HepG2 (cell line): Measurements from ENCODE around the gene OGFR. TPM values are rescaled to one million over a fixed set of nuclear protein-coding genes. Genes with fewer than 3 reads are reported as not detected.
A peak's percentile ranks its signal among the peaks of the same experiment; 100 is the strongest.

Source experiments
- ARHGAP35 ChIP-seq: sonication (generic); formaldehyde crosslinking; IDR thresholded peaks from 2 replicates; pipeline ENCODE4 v1.9.0; 2022; ENCODE audit warnings: mild to moderate bottlenecking, inconsistent platforms, moderate library complexity, missing genetic modification reagents, borderline replicate concordance
- CERS6 ChIP-seq: sonication (generic); formaldehyde crosslinking; IDR thresholded peaks from 2 replicates; pipeline ENCODE4 v1.5.0; 2020; ENCODE audit warnings: missing genetic modification reagents
- FOXA3 ChIP-seq: IDR thresholded peaks from 2 replicates; pipeline ENCODE4 v1.6.1; 2016; ENCODE audit warnings: missing genetic modification reagents, missing compliant biosample characterization
- GFI1 ChIP-seq: sonication (generic); formaldehyde crosslinking; IDR thresholded peaks from 2 replicates; pipeline ENCODE4 v1.5.0; 2020; ENCODE audit warnings: missing genetic modification reagents, mild to moderate bottlenecking, borderline replicate concordance
- HNRNPK ChIP-seq: fragments of 200-400 bp; formaldehyde crosslinking; IDR thresholded peaks from 2 replicates; pipeline ENCODE4 v1.6.1; 2018; ENCODE audit warnings: low read length, low read depth, moderate library complexity, mild to moderate bottlenecking; ENCODE audit not compliant: poor library complexity, severe bottlenecking
- KDM4B ChIP-seq: sonication (generic); formaldehyde crosslinking; IDR thresholded peaks from 2 replicates; pipeline ENCODE4 v1.4.0; 2020; ENCODE audit warnings: missing genetic modification reagents
- KDM5B ChIP-seq: sonication (generic); formaldehyde crosslinking; IDR thresholded peaks from 2 replicates; pipeline ENCODE4 v1.4.0; 2020; ENCODE audit warnings: missing genetic modification reagents, mild to moderate bottlenecking, borderline replicate concordance
- KLF13 ChIP-seq: sonication (generic); formaldehyde crosslinking; IDR thresholded peaks from 2 replicates; pipeline ENCODE4 v1.4.0; 2020; ENCODE audit warnings: mild to moderate bottlenecking, missing genetic modification reagents
- MZF1 ChIP-seq: sonication (generic); formaldehyde crosslinking; IDR thresholded peaks from 2 replicates; pipeline ENCODE4 v1.8.1; 2023; ENCODE audit warnings: mild to moderate bottlenecking, missing genetic modification reagents, borderline replicate concordance
- POLR2A ChIP-seq, 2 experiments: IDR thresholded peaks; 2 replicates each; pipeline ENCODE4 v1.6.1; 2011; ENCODE audit warnings: low read depth in 2 of 2, low read length in 2 of 2, mild to moderate bottlenecking in 1 of 2, moderate library complexity in 1 of 2; ENCODE audit not compliant: insufficient read depth in 1 of 2
- POLR2AphosphoS5 ChIP-seq: IDR thresholded peaks from 2 replicates; pipeline ENCODE4 v1.6.1; 2012; ENCODE audit warnings: low read depth, low read length
- PPARG ChIP-seq: conservative IDR thresholded peaks from 2 replicates; pipeline ENCODE4 v1.6.1; 2016; ENCODE audit warnings: missing biosample characterization, missing genetic modification reagents
- RFXANK ChIP-seq: IDR thresholded peaks from 2 replicates; pipeline ENCODE4 v1.6.1; 2016
- SRSF4 ChIP-seq: fragments of 200-400 bp; formaldehyde crosslinking; IDR thresholded peaks from one replicate; pipeline ENCODE4 v1.6.1; 2018; ENCODE audit warnings: mild to moderate bottlenecking, low read depth, low read length, moderate library complexity; ENCODE audit not compliant: poor library complexity, severe bottlenecking
- ZBTB38 ChIP-seq: sonication (generic); formaldehyde crosslinking; IDR thresholded peaks from 2 replicates; pipeline ENCODE4 v1.5.1; 2020; ENCODE audit warnings: mild to moderate bottlenecking, missing genetic modification reagents
- ZFX ChIP-seq: sonication (generic); formaldehyde crosslinking; IDR thresholded peaks from 2 replicates; pipeline ENCODE4 v1.4.0; 2020; ENCODE audit warnings: mild to moderate bottlenecking, low read depth, missing genetic modification reagents, moderate library complexity
- ZIK1 ChIP-seq: sonication (generic); formaldehyde crosslinking; IDR thresholded peaks from 2 replicates; pipeline ENCODE4 v1.5.0; 2020; ENCODE audit warnings: mild to moderate bottlenecking, low read depth, missing genetic modification reagents, borderline replicate concordance
- ZNF160 ChIP-seq: sonication (generic); formaldehyde crosslinking; IDR thresholded peaks from 2 replicates; pipeline ENCODE4 v1.8.0; 2022; ENCODE audit warnings: mild to moderate bottlenecking, inconsistent platforms, missing genetic modification reagents
- ZNF256 ChIP-seq: sonication (generic); formaldehyde crosslinking; conservative IDR thresholded peaks from 2 replicates; pipeline ENCODE4 v1.4.0; 2020; ENCODE audit warnings: missing genetic modification reagents
- ZNF414 ChIP-seq: sonication (generic); formaldehyde crosslinking; IDR thresholded peaks from 2 replicates; pipeline ENCODE4 v1.5.0; 2020; ENCODE audit warnings: missing genetic modification reagents
- ZNF451 ChIP-seq: sonication (generic); formaldehyde crosslinking; IDR thresholded peaks from 2 replicates; pipeline ENCODE4 v1.5.0; 2020; ENCODE audit warnings: mild to moderate bottlenecking, missing genetic modification reagents
- ZNF501 ChIP-seq: sonication (generic); formaldehyde crosslinking; IDR thresholded peaks from 2 replicates; pipeline ENCODE4 v1.5.1; 2020; ENCODE audit warnings: mild to moderate bottlenecking, moderate library complexity, missing genetic modification reagents
- ZNF510 ChIP-seq: sonication (generic); formaldehyde crosslinking; IDR thresholded peaks from 2 replicates; pipeline ENCODE4 v1.4.0; 2020; ENCODE audit warnings: low read depth, mild to moderate bottlenecking, missing genetic modification reagents
- ZNF512 ChIP-seq: sonication (generic); formaldehyde crosslinking; IDR thresholded peaks from 2 replicates; pipeline ENCODE4 v1.4.0; 2020; ENCODE audit warnings: mild to moderate bottlenecking, missing genetic modification reagents
- ZNF773 ChIP-seq: sonication (generic); formaldehyde crosslinking; IDR thresholded peaks from 2 replicates; pipeline ENCODE4 v1.4.0; 2020; ENCODE audit warnings: missing genetic modification reagents, borderline replicate concordance
- ZNF782 ChIP-seq: sonication (generic); formaldehyde crosslinking; IDR thresholded peaks from 2 replicates; pipeline ENCODE4 v1.4.0; 2020; ENCODE audit warnings: missing genetic modification reagents, mild to moderate bottlenecking, borderline replicate concordance
- polyA plus RNA-seq, 8 experiments: library from polyadenylated mRNA; depleted of rRNA in 3 of 8; stranded (reverse) in 7 of 8; unstranded in 1 of 8; fragments of >200 nt; fragmentation: Illumina TruSeq in 4 of 8; extraction: Trizol in 4 of 8; gene quantifications; 2 replicates each; pipeline versions ENCODE4 v1.2.1 to v1.2.3, GENCODE V29; 2011 to 2016; ENCODE audit warnings: low read depth in 4 of 8, missing spikeins in 1 of 8, mixed read lengths in 1 of 8; ENCODE audit not compliant: insufficient read depth in 1 of 8
- total RNA-seq, 5 experiments: library from RNA; depleted of rRNA; stranded (reverse); fragments of >200 nt; fragmentation: Illumina TruSeq; extraction: Trizol; gene quantifications; 2 replicates each; pipeline ENCODE4 v1.2.3, GENCODE V29; 2016; ENCODE audit warnings: low read depth in 1 of 5

OGFR gene
- total and polyA plus RNA-seq, 2 of the 13 experiments (the other 11 are each of a cell fraction or from before 2014, with no cell fraction given) = 47.7 to 81.8 TPM

- peak; percentile 95 for TF ChIP-seq ZNF501 (CRISPR knock-in tag)
- TF ChIP-seq PPARG (CRISPR knock-in tag) = peak; percentile 87
- peak; percentile 87; the same call in 1 of the 2 replicates for TF ChIP-seq KDM4B
- TF ChIP-seq ZNF782 = 0 out of 2 replicates have a peak, but pooled peaks have one; percentile 83
- TF ChIP-seq ZNF773 = 0 out of 2 replicates have a peak, but pooled peaks have one; percentile 33
- 0 out of 2 replicates have a peak, but pooled peaks have one; percentile 46 for TF ChIP-seq ZNF256 (CRISPR knock-in tag)
- 0 out of 2 replicates have a peak, but pooled peaks have one; percentile 24 for TF ChIP-seq ZNF414 (CRISPR knock-in tag)
- peak; percentile 81 for TF ChIP-seq FOXA3 (CRISPR knock-in tag)
- peak; percentile 95 for TF ChIP-seq ZBTB38 (CRISPR knock-in tag)
- no peak for TF ChIP-seq ZNF160
- peak; percentile 73 for TF ChIP-seq GFI1
- TF ChIP-seq HNRNPK = no peak
- TF ChIP-seq ZNF512 (CRISPR knock-in tag) = no peak
- TF ChIP-seq POLR2A (IDR thresholded peaks at IDR 0.05; ENCODE audit: insufficient read depth in 1 of 2, low read depth in 2 of 2, low read length in 2 of 2) = 0 out of 4 replicates have a peak, but pooled peaks have one; percentile 3 to 35
- no peak; the same call in 1 of the 2 replicates for TF ChIP-seq KDM5B (CRISPR knock-in tag)
- peak; percentile 72; the same call in 1 of the 2 replicates for TF ChIP-seq RFXANK (CRISPR knock-in tag)
- peak; percentile 88 for TF ChIP-seq ZFX (CRISPR knock-in tag)
- peak; percentile 70; the same call in 1 of the 2 replicates for TF ChIP-seq ZNF510 (CRISPR knock-in tag)
- TF ChIP-seq SRSF4 = no peak
- no peak for TF ChIP-seq ARHGAP35 (CRISPR knock-in tag)
- peak; percentile 89 for TF ChIP-seq ZNF451 (CRISPR knock-in tag)
- TF ChIP-seq KLF13 = no peak
- 0 out of 2 replicates have a peak, but pooled peaks have one; percentile 53 for TF ChIP-seq CERS6 (CRISPR knock-in tag)
- peak; percentile 92; the same call in 1 of the 2 replicates for TF ChIP-seq ZIK1 (CRISPR knock-in tag)
- TF ChIP-seq MZF1 (CRISPR knock-in tag) = 0 out of 2 replicates have a peak, but pooled peaks have one; percentile 39
- TF ChIP-seq POLR2AphosphoS5 = no peak
Observed at GRCh38 chr20:62822788-62823651, 18.4 kb downstream of the OGFR start (continued).
